A549 treated with GW870086 at 1 μM for 4 hours (cell line): ENCODE measurements around the gene CYB5B. TPM values are rescaled to one million over a fixed set of nuclear protein-coding genes. Genes with fewer than 3 reads are reported as not detected.

Source experiments
- total RNA-seq: library from RNA; stranded (reverse); fragments of 200-300 nt; extraction: Qiagen RNA extraction; gene quantifications from 5 replicates; pipeline ENCODE4 v1.2.3, GENCODE V29; 2022; ENCODE audit warnings: low read depth

CYB5B gene
- total RNA-seq = 210 to 242 TPM (median 233 TPM) in 5 replicates

GRCh38 chr16:69424053-69424934 lies at the start of gene CYB5B:
TSS of gene CYB5B (plus strand) at chr16:69424619. CDS start at chr16:69424684, 65 bp downstream.

Other genes with a start within 250 kb of the CYB5B start
- gene SNTB2, start 237.5 kb upstream of the CYB5B start, total RNA-seq = 5.7 to 8.5 TPM (median 8.4 TPM) in 5 replicates
- 28.4 to 33.4 TPM (median 31.4 TPM) in 5 replicates for gene VPS4A, start 113.3 kb upstream of the CYB5B start, total RNA-seq
- 26.6 to 38.9 TPM (median 37.0 TPM) in 5 replicates for gene PDF, start 94.0 kb upstream of the CYB5B start, total RNA-seq
- 20.4 to 27.1 TPM (median 26.7 TPM) in 5 replicates for gene COG8, start 85.1 kb upstream of the CYB5B start, total RNA-seq
- gene NIP7, start 84.8 kb upstream of the CYB5B start, total RNA-seq = 52.3 to 63.4 TPM (median 55.8 TPM) in 5 replicates
- gene TMED6, start 72.8 kb upstream of the CYB5B start, total RNA-seq = not detected in 5 replicates
- 20.3 to 24.1 TPM (median 22.7 TPM) in 5 replicates for gene TERF2, start 38.6 kb upstream of the CYB5B start, total RNA-seq
- gene NFAT5, start 141.3 kb downstream of the CYB5B start, total RNA-seq = 3.5 to 8.0 TPM (median 6.1 TPM) in 5 replicates